Measurements from ENCODE around the gene KLHL17. TPM values are rescaled to one million over a fixed set of nuclear protein-coding genes. Genes with fewer than 3 reads are reported as not detected.

KLHL17 gene
- total RNA-seq, 1 experiment from 2014 or later: 66.9 TPM

DNA sequence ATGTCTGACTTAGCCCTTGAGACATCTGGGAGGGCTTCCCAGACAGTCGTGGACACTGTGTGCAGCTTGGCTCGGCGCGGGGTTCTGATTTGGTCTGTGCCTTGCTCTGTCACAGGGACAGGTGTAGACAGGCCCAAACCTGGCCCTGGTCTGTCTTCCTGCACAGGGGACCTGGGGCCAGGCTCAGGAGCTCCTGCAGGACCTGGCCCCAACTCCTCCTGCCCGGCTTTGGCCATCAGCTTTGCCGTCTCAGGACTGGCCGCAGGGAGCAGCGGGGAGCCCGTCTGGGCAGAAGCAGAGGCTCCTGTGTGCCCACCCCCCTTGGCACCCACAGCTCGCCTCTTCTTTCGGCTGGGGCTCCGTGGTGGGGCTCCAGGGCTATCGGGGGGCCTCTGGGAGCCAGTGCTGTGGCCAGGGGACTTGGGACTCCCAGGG lies 19.8 kb downstream of the KLHL17 start (continued):
- TF ChIP-seq MYBL2 (CRISPR knock-in tag; IDR thresholded peaks at IDR 0.05) (no peak), ZNF532 (CRISPR knock-in tag; IDR thresholded peaks at IDR 0.05; ENCODE audit: borderline replicate concordance) (no peak), JAZF1 (CRISPR knock-in tag; IDR thresholded peaks at IDR 0.05) (no peak), SMAD3 (CRISPR knock-in tag; IDR thresholded peaks at IDR 0.05; ENCODE audit: borderline replicate concordance) (no peak), ZNF671 (CRISPR knock-in tag; IDR thresholded peaks at IDR 0.05) (no peak)

- ATAC-seq: no peak
- Mint-ChIP-seq H3K36me3 (peaks cover 3% of the 10 kb centered on the region; the same call in 1 of the 2 replicates), H3K4me1 (peaks cover 2% of the 10 kb centered on the region)
- TF ChIP-seq, protein P1, sequence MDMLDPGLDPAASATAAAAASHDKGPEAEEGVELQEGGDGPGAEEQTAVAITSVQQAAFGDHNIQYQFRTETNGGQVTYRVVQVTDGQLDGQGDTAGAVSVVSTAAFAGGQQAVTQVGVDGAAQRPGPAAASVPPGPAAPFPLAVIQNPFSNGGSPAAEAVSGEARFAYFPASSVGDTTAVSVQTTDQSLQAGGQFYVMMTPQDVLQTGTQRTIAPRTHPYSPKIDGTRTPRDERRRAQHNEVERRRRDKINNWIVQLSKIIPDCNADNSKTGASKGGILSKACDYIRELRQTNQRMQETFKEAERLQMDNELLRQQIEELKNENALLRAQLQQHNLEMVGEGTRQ (CRISPR knock-in tag; IDR thresholded peaks at IDR 0.05): no peak
- TF ChIP-seq CREB1 (CRISPR knock-in tag; IDR thresholded peaks at IDR 0.05) (no peak), NR3C1 (CRISPR knock-in tag; conservative IDR thresholded peaks at IDR 0.05; ENCODE audit: low read depth) (no peak), GRHL2 (CRISPR knock-in tag; IDR thresholded peaks at IDR 0.05; ENCODE audit: insufficient replicate concordance, severe bottlenecking) (no peak), E2F4 (CRISPR knock-in tag; IDR thresholded peaks at IDR 0.05; ENCODE audit: borderline replicate concordance, low read depth) (no peak), SMAD4 (CRISPR knock-in tag; IDR thresholded peaks at IDR 0.05) (no peak), PREB (CRISPR knock-in tag; IDR thresholded peaks at IDR 0.05; ENCODE audit: borderline replicate concordance) (no peak), ZBTB43 (CRISPR knock-in tag; IDR thresholded peaks at IDR 0.05) (no peak), KAT7 (CRISPR knock-in tag; IDR thresholded peaks at IDR 0.05; ENCODE audit: borderline replicate concordance) (no peak), NFYB (CRISPR knock-in tag; conservative IDR thresholded peaks at IDR 0.05; ENCODE audit: low read depth) (no peak)
- TF ChIP-seq, protein P2, sequence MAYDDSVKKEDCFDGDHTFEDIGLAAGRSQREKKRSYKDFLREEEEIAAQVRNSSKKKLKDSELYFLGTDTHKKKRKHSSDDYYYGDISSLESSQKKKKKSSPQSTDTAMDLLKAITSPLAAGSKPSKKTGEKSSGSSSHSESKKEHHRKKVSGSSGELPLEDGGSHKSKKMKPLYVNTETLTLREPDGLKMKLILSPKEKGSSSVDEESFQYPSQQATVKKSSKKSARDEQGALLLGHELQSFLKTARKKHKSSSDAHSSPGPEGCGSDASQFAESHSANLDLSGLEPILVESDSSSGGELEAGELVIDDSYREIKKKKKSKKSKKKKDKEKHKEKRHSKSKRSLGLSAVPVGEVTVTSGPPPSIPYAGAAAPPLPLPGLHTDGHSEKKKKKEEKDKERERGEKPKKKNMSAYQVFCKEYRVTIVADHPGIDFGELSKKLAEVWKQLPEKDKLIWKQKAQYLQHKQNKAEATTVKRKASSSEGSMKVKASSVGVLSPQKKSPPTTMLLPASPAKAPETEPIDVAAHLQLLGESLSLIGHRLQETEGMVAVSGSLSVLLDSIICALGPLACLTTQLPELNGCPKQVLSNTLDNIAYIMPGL (CRISPR knock-in tag; IDR thresholded peaks at IDR 0.05): no peak
- TF ChIP-seq, protein P3, sequence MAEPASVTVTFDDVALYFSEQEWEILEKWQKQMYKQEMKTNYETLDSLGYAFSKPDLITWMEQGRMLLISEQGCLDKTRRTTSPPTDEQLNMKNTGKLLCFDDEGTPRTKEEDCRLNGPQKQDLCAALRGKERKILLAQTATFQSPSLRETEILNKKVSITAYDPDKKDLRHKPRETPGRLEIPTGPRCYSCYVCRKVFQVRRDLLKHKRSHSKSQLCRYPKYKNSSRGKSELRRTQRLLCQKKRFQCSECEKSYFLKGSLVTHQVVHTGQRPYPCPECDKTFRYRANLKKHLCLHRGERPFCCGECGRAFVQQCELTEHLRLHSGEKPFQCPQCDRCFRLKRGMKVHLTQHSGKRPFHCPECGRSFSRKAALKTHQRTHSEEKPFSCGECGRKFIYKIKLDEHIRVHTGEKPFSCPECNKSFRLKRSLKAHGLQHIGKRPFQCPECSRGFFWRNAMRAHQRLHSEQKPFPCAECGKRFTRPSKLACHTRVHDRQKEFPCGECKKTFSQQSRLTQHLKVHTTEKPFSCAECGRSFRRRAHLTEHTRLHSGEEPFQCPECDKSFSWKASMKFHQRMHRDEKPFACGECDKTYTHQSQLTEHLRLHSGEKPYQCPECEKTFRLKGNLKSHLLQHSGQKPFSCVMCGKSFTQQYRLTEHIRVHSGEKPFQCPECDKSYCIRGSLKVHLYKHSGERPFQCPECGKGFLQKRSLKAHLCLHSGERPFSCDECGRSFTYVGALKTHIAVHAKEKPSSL (CRISPR knock-in tag; conservative IDR thresholded peaks at IDR 0.05): no peak
- TF ChIP-seq, protein P4, sequence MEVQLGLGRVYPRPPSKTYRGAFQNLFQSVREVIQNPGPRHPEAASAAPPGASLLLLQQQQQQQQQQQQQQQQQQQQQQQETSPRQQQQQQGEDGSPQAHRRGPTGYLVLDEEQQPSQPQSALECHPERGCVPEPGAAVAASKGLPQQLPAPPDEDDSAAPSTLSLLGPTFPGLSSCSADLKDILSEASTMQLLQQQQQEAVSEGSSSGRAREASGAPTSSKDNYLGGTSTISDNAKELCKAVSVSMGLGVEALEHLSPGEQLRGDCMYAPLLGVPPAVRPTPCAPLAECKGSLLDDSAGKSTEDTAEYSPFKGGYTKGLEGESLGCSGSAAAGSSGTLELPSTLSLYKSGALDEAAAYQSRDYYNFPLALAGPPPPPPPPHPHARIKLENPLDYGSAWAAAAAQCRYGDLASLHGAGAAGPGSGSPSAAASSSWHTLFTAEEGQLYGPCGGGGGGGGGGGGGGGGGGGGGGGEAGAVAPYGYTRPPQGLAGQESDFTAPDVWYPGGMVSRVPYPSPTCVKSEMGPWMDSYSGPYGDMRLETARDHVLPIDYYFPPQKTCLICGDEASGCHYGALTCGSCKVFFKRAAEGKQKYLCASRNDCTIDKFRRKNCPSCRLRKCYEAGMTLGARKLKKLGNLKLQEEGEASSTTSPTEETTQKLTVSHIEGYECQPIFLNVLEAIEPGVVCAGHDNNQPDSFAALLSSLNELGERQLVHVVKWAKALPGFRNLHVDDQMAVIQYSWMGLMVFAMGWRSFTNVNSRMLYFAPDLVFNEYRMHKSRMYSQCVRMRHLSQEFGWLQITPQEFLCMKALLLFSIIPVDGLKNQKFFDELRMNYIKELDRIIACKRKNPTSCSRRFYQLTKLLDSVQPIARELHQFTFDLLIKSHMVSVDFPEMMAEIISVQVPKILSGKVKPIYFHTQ (CRISPR knock-in tag; IDR thresholded peaks at IDR 0.05): no peak
These were observed 20.4 kb downstream of the KLHL17 start for GRCh38 chr1:980602-981395.

More at GRCh38 chr1:980602-981395, 20.4 kb downstream of the KLHL17 start:
- no peak for DNase-seq (ENCODE audit: low spot score)
- H3K9me3 Mint-ChIP-seq: peaks cover 3% of the 10 kb centered on the region
- POLR2A ChIA-PET: no interaction called here
- no peak overlapping the region for H3K4me3 Mint-ChIP-seq
- H3K27me3 Mint-ChIP-seq (ENCODE audit: low read depth): peaks cover 35% of the 10 kb centered on the region
- H3K27ac Mint-ChIP-seq: no peak overlapping the region
- CTCF ChIA-PET: interaction anchor here (1.0 to 6.3 kb wide), 7 partner anchors 14 to 83 kb away, joined by 3 to 47 read pairs (median 4); partner anchors contain the start of genes HES4 and PLEKHN1
